Measurements from ENCODE around the gene CWC27. TPM values are rescaled to one million over a fixed set of nuclear protein-coding genes. Genes with fewer than 3 reads are reported as not detected.

Gene CWC27
- total RNA-seq, 2 donors from 2014 or later, result 10.9 to 14.0 TPM

GRCh38 chr5:64789457-64789856 lies 20.7 kb downstream of the CWC27 start:
- no peak overlapping the region for H3K4me3 ChIP-seq
- peaks cover 26% of the 10 kb centered on the region for H3K4me1 ChIP-seq
- intact Hi-C loops (cut with DNase I), result no loop called here
- H3K36me3 ChIP-seq (replicated peaks in 1 of 2; ENCODE audit: insufficient read depth in 1 of 2, low read depth in 2 of 2), result no peaks in the 10 kb centered on the region
- no peak overlapping the region for H3K27ac ChIP-seq
- ATAC-seq (no peak), DNase-seq (no peak)
- H3K9me3 ChIP-seq, result no peaks in the 10 kb centered on the region
- H3K27me3 ChIP-seq, result no peaks in the 10 kb centered on the region
- TF ChIP-seq POLR2A (IDR thresholded peaks at IDR 0.05), result no peak
- TF ChIP-seq CTCF (IDR thresholded peaks at IDR 0.05), result no peak
- 85 to 91% methylated on average over 3 of the region's 3 CpGs for WGBS, 2 donors

- WGBS, 2 donors, result 91 to 93% methylated on average over 1 of the region's 1 CpG
- intact Hi-C loops (cut with DNase I), result no loop called here
- Histone ChIP-seq H3K4me3 (no peak overlapping the region), H3K27me3 (no peaks in the 10 kb centered on the region), H3K36me3 (replicated peaks in 1 of 2; ENCODE audit: insufficient read depth in 1 of 2, low read depth in 2 of 2) (no peaks in the 10 kb centered on the region), H3K9me3 (no peaks in the 10 kb centered on the region), H3K4me1 (peaks cover 31% of the 10 kb centered on the region), H3K27ac (no peak overlapping the region)
- no peak for TF ChIP-seq CTCF (IDR thresholded peaks at IDR 0.05)
- TF ChIP-seq POLR2A (IDR thresholded peaks at IDR 0.05), result no peak
- no peak for ATAC-seq
- DNase-seq, result no peak
These were observed 21.5 kb downstream of the CWC27 start for GRCh38 chr5:64790210-64790609.

- no peaks in the 10 kb centered on the region for H3K9me3 ChIP-seq
- no peaks in the 10 kb centered on the region for H3K27me3 ChIP-seq
- ATAC-seq (no peak), DNase-seq (no peak)
- intact Hi-C loops (cut with DNase I), result no loop called here
- H3K4me3 ChIP-seq, result no peak overlapping the region
- no peak overlapping the region for H3K27ac ChIP-seq
- no peaks in the 10 kb centered on the region for H3K36me3 ChIP-seq (replicated peaks in 1 of 2; ENCODE audit: insufficient read depth in 1 of 2, low read depth in 2 of 2)
- peaks cover 31% of the 10 kb centered on the region for H3K4me1 ChIP-seq
- TF ChIP-seq POLR2A (IDR thresholded peaks at IDR 0.05) (no peak), CTCF (IDR thresholded peaks at IDR 0.05) (no peak)
These were observed 23.7 kb downstream of the CWC27 start for GRCh38 chr5:64792469-64792868.

GRCh38 chr5:64794053-64794770 lies 25.5 kb downstream of the CWC27 start:
- DNase-seq, result no peak
- TF ChIP-seq CTCF (IDR thresholded peaks at IDR 0.05) (no peak), POLR2A (IDR thresholded peaks at IDR 0.05) (no peak)
- no peaks in the 10 kb centered on the region for H3K9me3 ChIP-seq
- no peaks in the 10 kb centered on the region for H3K27me3 ChIP-seq
- H3K4me3 ChIP-seq, result no peak overlapping the region
- H3K27ac ChIP-seq, result peak overlapping the region in 2 of 4 donors; percentile 14 to 36
- ATAC-seq, result no peak
- WGBS, 2 donors, result 63 to 66% methylated on average over 3 of the region's 3 CpGs
- intact Hi-C loops (cut with DNase I), result no loop called here
- no peaks in the 10 kb centered on the region for H3K36me3 ChIP-seq (replicated peaks in 1 of 2; ENCODE audit: insufficient read depth in 1 of 2, low read depth in 2 of 2)
- H3K4me1 ChIP-seq, result peaks cover 31% of the 10 kb centered on the region

- Histone ChIP-seq H3K9me3 (no peaks in the 10 kb centered on the region), H3K36me3 (replicated peaks in 1 of 2; ENCODE audit: insufficient read depth in 1 of 2, low read depth in 2 of 2) (no peaks in the 10 kb centered on the region), H3K4me3 (no peak overlapping the region), H3K27ac (no peak overlapping the region), H3K27me3 (no peaks in the 10 kb centered on the region), H3K4me1 (peaks cover 31% of the 10 kb centered on the region)
- DNase-seq (no peak), ATAC-seq (no peak)
- intact Hi-C loops (cut with DNase I), result no loop called here
- no peak for TF ChIP-seq CTCF (IDR thresholded peaks at IDR 0.05)
- TF ChIP-seq POLR2A (IDR thresholded peaks at IDR 0.05), result no peak
These were observed 27.6 kb downstream of the CWC27 start for GRCh38 chr5:64796301-64796700.

Data from body of pancreas (tissue), 4 donors.